Activated CD4-positive, alpha-beta T cell treated with anti-CD3 and anti-CD28 coated beads for 48 hours (primary cell): ENCODE data around the gene ZNRF4.
"Not testable (repeated sequence)": the region's sequence is repeated elsewhere in the genome, so short reads cannot be mapped to it uniquely, and the experiment has no call there.

Experiments used
- DNase-seq: peaks from one replicate; pipeline ENCODE4 v3.0.0-alpha.2; 2020

The ZNRF4 gene

GRCh38 chr19:5455367-5456129 is at the start of gene ZNRF4:
ZNRF4 (plus strand) TSS chr19:5455417; CDS start chr19:5455492, 75 bp downstream.
- DNase-seq = no peak

- not testable (repeated sequence) for DNase-seq
Measured at GRCh38 chr19:5406198-5406597, 49.0 kb upstream of the ZNRF4 start.

- DNase-seq = no peak
Measured at GRCh38 chr19:5406816-5407215, 48.4 kb upstream of the ZNRF4 start.

GRCh38 chr19:5407356-5407755 is 47.9 kb upstream of the ZNRF4 start:
- no peak for DNase-seq

GRCh38 chr19:5417495-5418436 is 37.5 kb upstream of the ZNRF4 start:
- no peak for DNase-seq

- no peak for DNase-seq
Measured at GRCh38 chr19:5418677-5419076, 36.5 kb upstream of the ZNRF4 start.

GRCh38 chr19:5420953-5421352 is 34.3 kb upstream of the ZNRF4 start:
- no peak for DNase-seq

- DNase-seq = no peak
Measured at GRCh38 chr19:5423567-5424125, 31.6 kb upstream of the ZNRF4 start.

GRCh38 chr19:5424192-5424973 is 30.8 kb upstream of the ZNRF4 start:
- DNase-seq = no peak

- no peak for DNase-seq
Measured at GRCh38 chr19:5425260-5425659, 30.0 kb upstream of the ZNRF4 start.

- DNase-seq = no peak
Measured at GRCh38 chr19:5430237-5430636, 25.0 kb upstream of the ZNRF4 start.

GRCh38 chr19:5432687-5433086 is 22.5 kb upstream of the ZNRF4 start:
- DNase-seq = no peak

- no peak for DNase-seq
Measured at GRCh38 chr19:5434351-5434917, 20.8 kb upstream of the ZNRF4 start.

- peak; percentile 74 for DNase-seq
Measured at GRCh38 chr19:5434970-5435641, 20.1 kb upstream of the ZNRF4 start.

GRCh38 chr19:5435642-5436017 is 19.6 kb upstream of the ZNRF4 start:
- DNase-seq = no peak

- peak; percentile 15 for DNase-seq
Measured at GRCh38 chr19:5436106-5436947, 18.9 kb upstream of the ZNRF4 start.

GRCh38 chr19:5436948-5437306 is 18.3 kb upstream of the ZNRF4 start:
- DNase-seq = no peak

- DNase-seq = not testable (repeated sequence)
Measured at GRCh38 chr19:5438756-5439155, 16.5 kb upstream of the ZNRF4 start.

GRCh38 chr19:5439452-5439851 is 15.8 kb upstream of the ZNRF4 start:
- DNase-seq = no peak

- DNase-seq = no peak
Measured at GRCh38 chr19:5440299-5440698, 14.9 kb upstream of the ZNRF4 start.

- DNase-seq = no peak
Measured at GRCh38 chr19:5443723-5444122, 11.5 kb upstream of the ZNRF4 start.
